ENCODE data around the gene ROCK2. TPM values are rescaled to one million over a fixed set of nuclear protein-coding genes. Genes with fewer than 3 reads are reported as not detected.
A peak's percentile ranks its signal among the peaks of the same experiment; 100 is the strongest.

The ROCK2 gene
- total and polyA plus RNA-seq, 2 donors = 11.7 to 12.7 TPM

GRCh38 chr2:11290713-11291112 lies 53.7 kb downstream of the ROCK2 start:
- no peak for DNase-seq (ENCODE audit: low read depth in 6 of 9, low spot score in 9 of 9)
- Histone ChIP-seq H3K27ac (ENCODE audit: low read depth in 1 of 2, low read length in 1 of 2) (no peak overlapping the region), H3K4me1 (ENCODE audit: control insufficient read depth in 2 of 2, insufficient read depth in 2 of 2, low read length in 2 of 2) (no peaks in the 10 kb centered on the region), H3K4me3 (ENCODE audit: low read length in 2 of 2) (no peak overlapping the region), H3K36me3 (ENCODE audit: control insufficient read depth in 2 of 2, insufficient read depth in 2 of 2, low read length in 1 of 2) (peaks cover 0 to 2% of the 10 kb centered on the region in 2 donors), H3K9me3 (ENCODE audit: control insufficient read depth in 2 of 2, insufficient read depth in 1 of 2, low read length in 1 of 2) (no peaks in the 10 kb centered on the region), H3K27me3 (ENCODE audit: control insufficient read depth in 2 of 2, insufficient read depth in 1 of 2, low read length in 1 of 2) (no peaks in the 10 kb centered on the region)
- 98% methylated on average over 4 of the region's 4 CpGs for WGBS

- H3K9me3 ChIP-seq (ENCODE audit: control insufficient read depth in 2 of 2, insufficient read depth in 1 of 2, low read length in 1 of 2) = no peaks in the 10 kb centered on the region
- H3K27me3 ChIP-seq (ENCODE audit: control insufficient read depth in 2 of 2, insufficient read depth in 1 of 2, low read length in 1 of 2) = no peaks in the 10 kb centered on the region
- DNase-seq (ENCODE audit: low read depth in 6 of 9, low spot score in 9 of 9) = no peak
- no peak overlapping the region for H3K4me3 ChIP-seq (ENCODE audit: low read length in 2 of 2)
- 96% methylated on average over 3 of the region's 3 CpGs for WGBS
- peaks cover 0 to 6% of the 10 kb centered on the region in 2 donors for H3K36me3 ChIP-seq (ENCODE audit: control insufficient read depth in 2 of 2, insufficient read depth in 2 of 2, low read length in 1 of 2)
- no peaks in the 10 kb centered on the region for H3K4me1 ChIP-seq (ENCODE audit: control insufficient read depth in 2 of 2, insufficient read depth in 2 of 2, low read length in 2 of 2)
- no peak overlapping the region for H3K27ac ChIP-seq (ENCODE audit: low read depth in 1 of 2, low read length in 1 of 2)
These were observed 54.2 kb downstream of the ROCK2 start for GRCh38 chr2:11290211-11290610.

- no peak for DNase-seq (ENCODE audit: low read depth in 6 of 9, low spot score in 9 of 9)
- Histone ChIP-seq H3K27ac (ENCODE audit: low read depth in 1 of 2, low read length in 1 of 2) (no peak overlapping the region), H3K9me3 (ENCODE audit: control insufficient read depth in 2 of 2, insufficient read depth in 1 of 2, low read length in 1 of 2) (no peaks in the 10 kb centered on the region), H3K4me1 (ENCODE audit: control insufficient read depth in 2 of 2, insufficient read depth in 2 of 2, low read length in 2 of 2) (no peaks in the 10 kb centered on the region), H3K36me3 (ENCODE audit: control insufficient read depth in 2 of 2, insufficient read depth in 2 of 2, low read length in 1 of 2) (peaks cover 4 to 17% of the 10 kb centered on the region in 2 donors), H3K27me3 (ENCODE audit: control insufficient read depth in 2 of 2, insufficient read depth in 1 of 2, low read length in 1 of 2) (no peaks in the 10 kb centered on the region), H3K4me3 (ENCODE audit: low read length in 2 of 2) (no peak overlapping the region)
- WGBS = 97% methylated on average over 3 of the region's 3 CpGs
These were observed 56.0 kb downstream of the ROCK2 start for GRCh38 chr2:11288431-11288830.

GRCh38 chr2:11286749-11287148 lies 57.7 kb downstream of the ROCK2 start:
- peaks cover 4 to 17% of the 10 kb centered on the region in 2 donors for H3K36me3 ChIP-seq (ENCODE audit: control insufficient read depth in 2 of 2, insufficient read depth in 2 of 2, low read length in 1 of 2)
- H3K27me3 ChIP-seq (ENCODE audit: control insufficient read depth in 2 of 2, insufficient read depth in 1 of 2, low read length in 1 of 2) = no peaks in the 10 kb centered on the region
- no peak overlapping the region for H3K27ac ChIP-seq (ENCODE audit: low read depth in 1 of 2, low read length in 1 of 2)
- 96% methylated on average over 1 of the region's 1 CpG for WGBS
- H3K4me3 ChIP-seq (ENCODE audit: low read length in 2 of 2) = no peak overlapping the region
- no peaks in the 10 kb centered on the region for H3K4me1 ChIP-seq (ENCODE audit: control insufficient read depth in 2 of 2, insufficient read depth in 2 of 2, low read length in 2 of 2)
- H3K9me3 ChIP-seq (ENCODE audit: control insufficient read depth in 2 of 2, insufficient read depth in 1 of 2, low read length in 1 of 2) = no peaks in the 10 kb centered on the region
- DNase-seq (ENCODE audit: low read depth in 6 of 9, low spot score in 9 of 9) = no peak

- H3K4me1 ChIP-seq (ENCODE audit: control insufficient read depth in 2 of 2, insufficient read depth in 2 of 2, low read length in 2 of 2) = no peaks in the 10 kb centered on the region
- H3K27ac ChIP-seq (ENCODE audit: low read depth in 1 of 2, low read length in 1 of 2) = no peak overlapping the region
- no peaks in the 10 kb centered on the region for H3K9me3 ChIP-seq (ENCODE audit: control insufficient read depth in 2 of 2, insufficient read depth in 1 of 2, low read length in 1 of 2)
- no peak overlapping the region for H3K4me3 ChIP-seq (ENCODE audit: low read length in 2 of 2)
- no peak for DNase-seq (ENCODE audit: low read depth in 6 of 9, low spot score in 9 of 9)
- peaks cover 4 to 17% of the 10 kb centered on the region in 2 donors for H3K36me3 ChIP-seq (ENCODE audit: control insufficient read depth in 2 of 2, insufficient read depth in 2 of 2, low read length in 1 of 2)
- no peaks in the 10 kb centered on the region for H3K27me3 ChIP-seq (ENCODE audit: control insufficient read depth in 2 of 2, insufficient read depth in 1 of 2, low read length in 1 of 2)
These were observed 58.1 kb downstream of the ROCK2 start for GRCh38 chr2:11286323-11286722.

- H3K4me1 ChIP-seq (ENCODE audit: control insufficient read depth in 2 of 2, insufficient read depth in 2 of 2, low read length in 2 of 2) = no peaks in the 10 kb centered on the region
- no peaks in the 10 kb centered on the region for H3K9me3 ChIP-seq (ENCODE audit: control insufficient read depth in 2 of 2, insufficient read depth in 1 of 2, low read length in 1 of 2)
- 100% methylated on average over 2 of the region's 2 CpGs for WGBS
- no peak overlapping the region for H3K4me3 ChIP-seq (ENCODE audit: low read length in 2 of 2)
- no peaks in the 10 kb centered on the region for H3K27me3 ChIP-seq (ENCODE audit: control insufficient read depth in 2 of 2, insufficient read depth in 1 of 2, low read length in 1 of 2)
- H3K36me3 ChIP-seq (ENCODE audit: control insufficient read depth in 2 of 2, insufficient read depth in 2 of 2, low read length in 1 of 2) = peaks cover 4 to 17% of the 10 kb centered on the region in 2 donors
- no peak overlapping the region for H3K27ac ChIP-seq (ENCODE audit: low read depth in 1 of 2, low read length in 1 of 2)
- DNase-seq (ENCODE audit: low read depth in 6 of 9, low spot score in 9 of 9) = no peak
These were observed 58.9 kb downstream of the ROCK2 start for GRCh38 chr2:11285499-11285898.

- no peaks in the 10 kb centered on the region for H3K9me3 ChIP-seq (ENCODE audit: control insufficient read depth in 2 of 2, insufficient read depth in 1 of 2, low read length in 1 of 2)
- peak in 1 of 9 donors; percentile 2 for DNase-seq (ENCODE audit: low read depth in 6 of 9, low spot score in 9 of 9)
- H3K27ac ChIP-seq (ENCODE audit: low read depth in 1 of 2, low read length in 1 of 2) = no peak overlapping the region
- H3K36me3 ChIP-seq (ENCODE audit: control insufficient read depth in 2 of 2, insufficient read depth in 2 of 2, low read length in 1 of 2) = peaks cover 4 to 17% of the 10 kb centered on the region in 2 donors
- WGBS = 82% methylated on average over 3 of the region's 3 CpGs
- no peaks in the 10 kb centered on the region for H3K27me3 ChIP-seq (ENCODE audit: control insufficient read depth in 2 of 2, insufficient read depth in 1 of 2, low read length in 1 of 2)
- no peak overlapping the region for H3K4me3 ChIP-seq (ENCODE audit: low read length in 2 of 2)
- no peaks in the 10 kb centered on the region for H3K4me1 ChIP-seq (ENCODE audit: control insufficient read depth in 2 of 2, insufficient read depth in 2 of 2, low read length in 2 of 2)
These were observed 63.2 kb downstream of the ROCK2 start for GRCh38 chr2:11281186-11281585.

- H3K9me3 ChIP-seq (ENCODE audit: control insufficient read depth in 2 of 2, insufficient read depth in 1 of 2, low read length in 1 of 2) = no peaks in the 10 kb centered on the region
- no peak overlapping the region for H3K27ac ChIP-seq (ENCODE audit: low read depth in 1 of 2, low read length in 1 of 2)
- H3K27me3 ChIP-seq (ENCODE audit: control insufficient read depth in 2 of 2, insufficient read depth in 1 of 2, low read length in 1 of 2) = no peaks in the 10 kb centered on the region
- no peak for DNase-seq (ENCODE audit: low read depth in 6 of 9, low spot score in 9 of 9)
- H3K4me1 ChIP-seq (ENCODE audit: control insufficient read depth in 2 of 2, insufficient read depth in 2 of 2, low read length in 2 of 2) = no peaks in the 10 kb centered on the region
- H3K4me3 ChIP-seq (ENCODE audit: low read length in 2 of 2) = no peak overlapping the region
- 97% methylated on average over 3 of the region's 3 CpGs for WGBS
- H3K36me3 ChIP-seq (ENCODE audit: control insufficient read depth in 2 of 2, insufficient read depth in 2 of 2, low read length in 1 of 2) = peaks cover 4 to 15% of the 10 kb centered on the region in 2 donors
These were observed 63.7 kb downstream of the ROCK2 start for GRCh38 chr2:11280713-11281112.

- Histone ChIP-seq H3K9me3 (ENCODE audit: control insufficient read depth in 2 of 2, insufficient read depth in 1 of 2, low read length in 1 of 2) (no peaks in the 10 kb centered on the region), H3K4me3 (ENCODE audit: low read length in 2 of 2) (no peak overlapping the region), H3K36me3 (ENCODE audit: control insufficient read depth in 2 of 2, insufficient read depth in 2 of 2, low read length in 1 of 2) (peaks cover 4 to 8% of the 10 kb centered on the region in 2 donors), H3K27ac (ENCODE audit: low read depth in 1 of 2, low read length in 1 of 2) (no peak overlapping the region), H3K4me1 (ENCODE audit: control insufficient read depth in 2 of 2, insufficient read depth in 2 of 2, low read length in 2 of 2) (no peaks in the 10 kb centered on the region), H3K27me3 (ENCODE audit: control insufficient read depth in 2 of 2, insufficient read depth in 1 of 2, low read length in 1 of 2) (no peaks in the 10 kb centered on the region)
- 74% methylated on average over 4 of the region's 4 CpGs for WGBS
- DNase-seq (ENCODE audit: low read depth in 6 of 9, low spot score in 9 of 9) = no peak
These were observed 65.0 kb downstream of the ROCK2 start for GRCh38 chr2:11279398-11279797.

GRCh38 chr2:11278219-11278618 lies 66.2 kb downstream of the ROCK2 start:
- Histone ChIP-seq H3K4me1 (ENCODE audit: control insufficient read depth in 2 of 2, insufficient read depth in 2 of 2, low read length in 2 of 2) (no peaks in the 10 kb centered on the region), H3K4me3 (ENCODE audit: low read length in 2 of 2) (no peak overlapping the region), H3K27ac (ENCODE audit: low read depth in 1 of 2, low read length in 1 of 2) (no peak overlapping the region), H3K9me3 (ENCODE audit: control insufficient read depth in 2 of 2, insufficient read depth in 1 of 2, low read length in 1 of 2) (no peaks in the 10 kb centered on the region), H3K36me3 (ENCODE audit: control insufficient read depth in 2 of 2, insufficient read depth in 2 of 2, low read length in 1 of 2) (no peaks in the 10 kb centered on the region), H3K27me3 (ENCODE audit: control insufficient read depth in 2 of 2, insufficient read depth in 1 of 2, low read length in 1 of 2) (no peaks in the 10 kb centered on the region)
- no peak for DNase-seq (ENCODE audit: low read depth in 6 of 9, low spot score in 9 of 9)
